A673 (cell line): Measurements from ENCODE around the gene PKD2.

ENCODE experiments used
- CTCF ChIP-seq: fragments of 300-800, 200-600 bp; sonication (generic); conservative IDR thresholded peaks from 2 replicates; pipeline ENCODE4 v1.5.1; 2017; ENCODE audit warnings: low read depth, mild to moderate bottlenecking, antibody characterized with exemption, low read length, moderate library complexity, mixed read lengths
- EZH2 ChIP-seq: fragments of 200-600 bp; sonication (generic); IDR thresholded peaks from 2 replicates; pipeline ENCODE4 v1.6.1; 2017; ENCODE audit warnings: borderline replicate concordance, low read depth, mild to moderate bottlenecking, mixed read lengths, antibody characterized with exemption, low read length; ENCODE audit not compliant: poor library complexity, severe bottlenecking

- TF ChIP-seq CTCF, result no peak
- TF ChIP-seq EZH2, result no peak
Measured at GRCh38 chr4:88107406-88108107, 100.1 kb downstream of the PKD2 start.
